ENCODE data around the gene DDAH1. TPM values are rescaled to one million over a fixed set of nuclear protein-coding genes. Genes with fewer than 3 reads are reported as not detected.

Gene DDAH1
- total RNA-seq, 3 donors from 2014 or later, result 0.16 to 0.48 (median 0.21) TPM

- H3K9me3 Mint-ChIP-seq, result no peaks in the 10 kb centered on the region
- H3K27me3 Mint-ChIP-seq (ENCODE audit: low read depth), result peaks cover 5% of the 10 kb centered on the region
Measured at GRCh38 chr1:85444381-85444780, 20.6 kb downstream of the DDAH1 start.

DNA sequence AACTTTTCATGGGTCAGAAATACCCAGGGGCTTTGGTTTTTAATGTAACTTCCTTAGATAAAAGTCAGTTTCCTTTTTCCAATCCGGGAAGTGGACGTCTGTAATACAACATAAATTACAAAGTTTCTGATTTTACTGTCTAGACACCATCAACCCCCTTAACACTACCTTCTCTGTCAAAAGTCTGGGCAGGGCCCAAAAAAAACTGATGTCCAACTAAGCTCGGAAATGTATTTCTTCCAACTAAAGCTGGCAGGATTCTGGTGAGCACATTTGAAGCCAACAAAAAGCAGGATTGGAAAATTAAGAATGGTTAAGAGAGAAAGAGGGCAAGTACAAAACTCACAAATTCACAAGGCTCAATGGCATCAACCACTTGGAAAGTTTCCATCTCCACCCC lies 24.3 kb downstream of the DDAH1 start:
- ATAC-seq, result no peak
- Mint-ChIP-seq H3K9me3 (no peaks in the 10 kb centered on the region), H3K36me3 (ENCODE audit: insufficient read depth) (no peaks in the 10 kb centered on the region), H3K27me3 (ENCODE audit: low read depth) (peaks cover 4% of the 10 kb centered on the region), H3K4me1 (ENCODE audit: low read depth) (no peaks in the 10 kb centered on the region), H3K4me3 (no peak overlapping the region)
- no peak for DNase-seq

More at GRCh38 chr1:85444381-85444780, 20.6 kb downstream of the DDAH1 start:
- H3K4me3 Mint-ChIP-seq, result no peak overlapping the region
- no peaks in the 10 kb centered on the region for H3K36me3 Mint-ChIP-seq (ENCODE audit: insufficient read depth)
- ATAC-seq (no peak), DNase-seq (no peak)
- no peaks in the 10 kb centered on the region for H3K4me1 Mint-ChIP-seq (ENCODE audit: low read depth)

GRCh38 chr1:85438353-85438752 lies 26.6 kb downstream of the DDAH1 start:
- peaks cover 4% of the 10 kb centered on the region for H3K27me3 Mint-ChIP-seq (ENCODE audit: low read depth)

DNA sequence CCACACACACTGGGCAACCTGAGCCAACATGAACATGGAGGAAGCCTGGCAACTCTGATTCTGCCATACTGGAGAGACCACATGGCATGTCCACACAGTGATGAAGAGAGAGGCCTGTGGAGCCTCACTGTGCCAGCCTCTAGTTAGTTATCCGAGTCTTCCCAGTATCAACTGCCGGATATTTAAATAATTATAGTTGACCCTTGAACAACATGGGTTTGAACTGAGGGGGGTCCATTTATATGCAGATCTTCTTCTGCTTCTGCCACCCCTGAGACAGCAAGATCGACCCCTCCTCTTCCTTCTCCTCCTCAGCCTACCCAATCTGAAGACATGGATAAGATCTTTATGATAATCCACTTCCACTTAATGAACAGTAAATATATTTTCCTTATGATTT lies 27.8 kb downstream of the DDAH1 start:
- Mint-ChIP-seq H3K4me1 (ENCODE audit: low read depth) (no peaks in the 10 kb centered on the region), H3K36me3 (ENCODE audit: insufficient read depth) (no peaks in the 10 kb centered on the region), H3K27me3 (ENCODE audit: low read depth) (peaks cover 4% of the 10 kb centered on the region), H3K4me3 (no peak overlapping the region), H3K9me3 (no peaks in the 10 kb centered on the region)
- no peak for ATAC-seq
- no peak for DNase-seq

More at GRCh38 chr1:85438353-85438752, 26.6 kb downstream of the DDAH1 start:
- DNase-seq (no peak), ATAC-seq (no peak)
- Mint-ChIP-seq H3K36me3 (ENCODE audit: insufficient read depth) (no peaks in the 10 kb centered on the region), H3K4me3 (no peak overlapping the region), H3K9me3 (no peaks in the 10 kb centered on the region), H3K4me1 (ENCODE audit: low read depth) (no peaks in the 10 kb centered on the region)

DNA sequence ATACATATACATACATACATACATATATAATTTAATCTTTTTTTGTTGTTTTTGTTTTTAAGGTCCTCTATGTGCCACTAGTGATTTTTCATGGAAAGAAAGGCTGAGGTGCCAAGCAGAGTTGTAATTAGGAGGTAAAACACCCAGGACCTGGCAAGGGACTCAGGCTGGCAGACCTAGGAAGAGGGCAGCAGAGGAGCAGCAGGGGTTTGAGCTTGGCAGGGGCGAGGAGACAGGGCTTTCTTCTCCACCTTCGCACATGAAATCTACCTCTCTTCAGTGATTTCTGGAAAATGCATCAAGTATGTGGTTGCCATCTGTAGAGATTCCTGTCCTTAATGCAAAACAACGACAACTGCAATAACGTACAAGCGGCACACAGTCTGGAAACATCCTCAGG lies 31.9 kb downstream of the DDAH1 start:
- Mint-ChIP-seq H3K4me3 (no peak overlapping the region), H3K36me3 (ENCODE audit: insufficient read depth) (no peaks in the 10 kb centered on the region), H3K9me3 (no peaks in the 10 kb centered on the region), H3K4me1 (ENCODE audit: low read depth) (no peaks in the 10 kb centered on the region), H3K27me3 (ENCODE audit: low read depth) (peaks cover 5% of the 10 kb centered on the region)
- no peak for DNase-seq
- ATAC-seq, result no peak

DNA sequence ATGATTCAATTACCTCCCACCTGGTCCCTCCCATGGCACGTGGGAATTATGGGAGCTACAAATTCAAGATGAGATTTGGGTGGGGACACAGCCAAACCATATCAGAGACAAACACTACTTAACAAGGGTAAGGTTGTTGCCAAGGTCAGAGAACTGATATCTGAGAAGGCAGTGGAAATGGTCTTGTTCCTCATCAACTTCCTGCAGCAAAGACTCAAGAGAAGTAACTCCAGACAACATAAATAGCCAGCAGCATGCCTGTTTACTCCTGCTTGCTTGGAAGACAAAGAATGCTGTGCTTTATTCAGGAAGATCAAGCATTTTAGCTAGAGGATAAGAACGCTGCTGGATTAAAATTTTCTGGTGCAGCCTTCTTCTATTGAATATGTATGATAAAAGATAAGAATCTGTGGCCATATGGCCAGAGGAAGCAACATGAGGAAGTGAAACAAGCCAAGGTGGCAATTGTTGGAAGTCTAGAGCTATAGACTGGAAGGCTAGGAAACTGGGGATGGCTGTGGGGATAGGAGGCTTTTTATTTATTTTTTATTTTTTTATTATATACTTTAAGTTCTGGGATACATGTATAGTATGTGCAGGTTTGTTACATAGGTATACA lies 36.4 kb downstream of the DDAH1 start:
- Mint-ChIP-seq H3K27me3 (ENCODE audit: low read depth) (peaks cover 8% of the 10 kb centered on the region), H3K36me3 (ENCODE audit: insufficient read depth) (no peaks in the 10 kb centered on the region), H3K9me3 (no peaks in the 10 kb centered on the region), H3K4me3 (no peak overlapping the region), H3K4me1 (ENCODE audit: low read depth) (no peaks in the 10 kb centered on the region)
- DNase-seq (no peak), ATAC-seq (no peak)

GRCh38 chr1:85427849-85428248 lies 37.1 kb downstream of the DDAH1 start:
- no peaks in the 10 kb centered on the region for H3K36me3 Mint-ChIP-seq (ENCODE audit: insufficient read depth)
- H3K9me3 Mint-ChIP-seq, result no peaks in the 10 kb centered on the region
- DNase-seq, result no peak
- H3K27me3 Mint-ChIP-seq (ENCODE audit: low read depth), result peaks cover 8% of the 10 kb centered on the region
- no peak for ATAC-seq
- H3K4me1 Mint-ChIP-seq (ENCODE audit: low read depth), result no peaks in the 10 kb centered on the region
- H3K4me3 Mint-ChIP-seq, result no peak overlapping the region

GRCh38 chr1:85427331-85427730 lies 37.6 kb downstream of the DDAH1 start:
- no peaks in the 10 kb centered on the region for H3K36me3 Mint-ChIP-seq (ENCODE audit: insufficient read depth)

DNA sequence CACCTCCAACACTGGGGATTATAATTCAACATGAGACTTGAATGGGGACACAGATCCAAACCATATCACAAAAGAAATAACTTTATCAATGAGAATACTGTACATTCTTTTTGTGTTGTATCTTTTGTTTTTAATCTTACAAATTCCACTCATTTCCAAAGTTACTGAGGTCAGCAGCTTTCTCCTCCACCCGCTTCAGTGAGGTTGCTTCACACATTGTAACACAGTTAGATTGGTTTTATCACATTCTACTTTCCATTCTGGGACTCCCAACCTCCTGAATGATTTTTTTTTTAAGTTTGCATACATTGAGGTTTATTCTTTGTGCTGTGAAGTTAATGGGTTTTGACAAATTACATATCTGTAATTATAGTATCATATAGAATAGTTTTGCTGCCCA lies 43.8 kb downstream of the DDAH1 start:
- DNase-seq (no peak), ATAC-seq (no peak)
- peaks cover 10% of the 10 kb centered on the region for H3K9me3 Mint-ChIP-seq
- no peak overlapping the region for H3K4me3 Mint-ChIP-seq
- H3K36me3 Mint-ChIP-seq (ENCODE audit: insufficient read depth), result no peaks in the 10 kb centered on the region
- peaks cover 7% of the 10 kb centered on the region for H3K27me3 Mint-ChIP-seq (ENCODE audit: low read depth)
- H3K4me1 Mint-ChIP-seq (ENCODE audit: low read depth), result no peaks in the 10 kb centered on the region

More at GRCh38 chr1:85427331-85427730, 37.6 kb downstream of the DDAH1 start:
- no peak for DNase-seq
- Mint-ChIP-seq H3K4me1 (ENCODE audit: low read depth) (no peaks in the 10 kb centered on the region), H3K9me3 (no peaks in the 10 kb centered on the region), H3K4me3 (no peak overlapping the region), H3K27me3 (ENCODE audit: low read depth) (peaks cover 8% of the 10 kb centered on the region)
- no peak for ATAC-seq

DNA sequence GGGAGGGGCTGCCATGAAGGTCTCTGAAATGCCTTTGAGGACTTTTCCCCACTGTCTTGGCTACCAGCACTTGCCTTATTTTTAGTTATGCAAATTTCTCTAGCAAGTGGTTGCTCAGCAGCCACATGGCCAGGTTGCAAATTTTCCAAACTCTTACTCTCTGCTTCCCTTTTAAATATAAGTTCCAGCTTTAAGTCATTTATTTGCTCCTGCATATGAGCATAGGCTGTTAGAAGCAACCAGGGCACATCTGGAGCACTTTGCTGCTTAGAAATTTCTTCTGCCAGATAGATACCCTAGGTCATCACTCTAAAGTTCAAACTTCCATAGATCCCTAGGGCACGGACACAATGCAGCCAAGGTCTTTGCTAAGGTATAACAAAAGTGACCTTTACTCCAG lies 44.8 kb downstream of the DDAH1 start:
- ATAC-seq (no peak), DNase-seq (no peak)
- Mint-ChIP-seq H3K4me3 (no peak overlapping the region), H3K36me3 (ENCODE audit: insufficient read depth) (no peaks in the 10 kb centered on the region), H3K4me1 (ENCODE audit: low read depth) (no peaks in the 10 kb centered on the region), H3K9me3 (peaks cover 10% of the 10 kb centered on the region), H3K27me3 (ENCODE audit: low read depth) (peaks cover 5% of the 10 kb centered on the region)

DNA sequence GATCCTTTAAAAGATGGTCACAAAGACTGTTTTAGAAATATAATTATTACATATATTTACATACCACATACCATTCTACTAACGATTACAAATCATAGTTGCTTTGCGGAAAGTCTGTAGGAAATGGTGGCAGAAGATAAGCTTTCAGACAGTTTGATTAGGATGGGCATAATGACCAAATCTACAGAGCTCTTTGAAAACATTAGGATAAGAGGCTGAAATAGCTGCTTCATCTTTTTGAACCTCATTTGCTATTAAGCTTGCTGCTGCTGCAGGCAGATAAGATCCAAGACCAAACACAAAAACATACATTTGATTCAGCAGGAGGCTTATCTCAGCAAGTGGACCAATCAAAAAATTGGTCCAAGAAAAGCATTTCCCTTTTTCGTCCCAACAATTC lies 47.1 kb downstream of the DDAH1 start:
- no peak for ATAC-seq
- no peak for DNase-seq
- Mint-ChIP-seq H3K9me3 (peaks cover 10% of the 10 kb centered on the region), H3K36me3 (ENCODE audit: insufficient read depth) (no peaks in the 10 kb centered on the region), H3K27me3 (ENCODE audit: low read depth) (peaks cover 1% of the 10 kb centered on the region), H3K4me1 (ENCODE audit: low read depth) (no peaks in the 10 kb centered on the region), H3K4me3 (no peak overlapping the region)

GRCh38 chr1:85417017-85417416 lies 47.9 kb downstream of the DDAH1 start:
- ATAC-seq (no peak), DNase-seq (no peak)
- no peak overlapping the region for H3K4me3 Mint-ChIP-seq
- H3K4me1 Mint-ChIP-seq (ENCODE audit: low read depth), result no peaks in the 10 kb centered on the region
- H3K9me3 Mint-ChIP-seq, result peaks cover 10% of the 10 kb centered on the region
- peaks cover 1% of the 10 kb centered on the region for H3K27me3 Mint-ChIP-seq (ENCODE audit: low read depth)
- no peaks in the 10 kb centered on the region for H3K36me3 Mint-ChIP-seq (ENCODE audit: insufficient read depth)

GRCh38 chr1:85413169-85413568 lies 51.8 kb downstream of the DDAH1 start:
- ATAC-seq (no peak), DNase-seq (no peak)
- Mint-ChIP-seq H3K36me3 (ENCODE audit: insufficient read depth) (no peaks in the 10 kb centered on the region), H3K27me3 (ENCODE audit: low read depth) (peaks cover 1% of the 10 kb centered on the region), H3K4me1 (ENCODE audit: low read depth) (no peaks in the 10 kb centered on the region), H3K4me3 (no peak overlapping the region), H3K9me3 (no peaks in the 10 kb centered on the region)

GRCh38 chr1:85411567-85412305 lies 53.2 kb downstream of the DDAH1 start:
- no peaks in the 10 kb centered on the region for H3K36me3 Mint-ChIP-seq (ENCODE audit: insufficient read depth)
- DNase-seq (no peak), ATAC-seq (no peak)
- H3K4me1 Mint-ChIP-seq (ENCODE audit: low read depth), result no peaks in the 10 kb centered on the region
- H3K9me3 Mint-ChIP-seq, result no peaks in the 10 kb centered on the region
- no peak overlapping the region for H3K4me3 Mint-ChIP-seq
- no peaks in the 10 kb centered on the region for H3K27me3 Mint-ChIP-seq (ENCODE audit: low read depth)

GRCh38 chr1:85409516-85409915 lies 55.4 kb downstream of the DDAH1 start:
- no peaks in the 10 kb centered on the region for H3K36me3 Mint-ChIP-seq (ENCODE audit: insufficient read depth)
- no peaks in the 10 kb centered on the region for H3K27me3 Mint-ChIP-seq (ENCODE audit: low read depth)
- no peaks in the 10 kb centered on the region for H3K9me3 Mint-ChIP-seq
- H3K4me3 Mint-ChIP-seq, result no peak overlapping the region
- ATAC-seq, result no peak
- no peak for DNase-seq
- H3K4me1 Mint-ChIP-seq (ENCODE audit: low read depth), result no peaks in the 10 kb centered on the region

Measured in activated T-cell treated with anti-CD3 and anti-CD28 coated beads, Interleukin-2, amount 50 U/mL, for 4 hours (primary cell).